ENCODE results near the gene ARHGAP32.

DNA sequence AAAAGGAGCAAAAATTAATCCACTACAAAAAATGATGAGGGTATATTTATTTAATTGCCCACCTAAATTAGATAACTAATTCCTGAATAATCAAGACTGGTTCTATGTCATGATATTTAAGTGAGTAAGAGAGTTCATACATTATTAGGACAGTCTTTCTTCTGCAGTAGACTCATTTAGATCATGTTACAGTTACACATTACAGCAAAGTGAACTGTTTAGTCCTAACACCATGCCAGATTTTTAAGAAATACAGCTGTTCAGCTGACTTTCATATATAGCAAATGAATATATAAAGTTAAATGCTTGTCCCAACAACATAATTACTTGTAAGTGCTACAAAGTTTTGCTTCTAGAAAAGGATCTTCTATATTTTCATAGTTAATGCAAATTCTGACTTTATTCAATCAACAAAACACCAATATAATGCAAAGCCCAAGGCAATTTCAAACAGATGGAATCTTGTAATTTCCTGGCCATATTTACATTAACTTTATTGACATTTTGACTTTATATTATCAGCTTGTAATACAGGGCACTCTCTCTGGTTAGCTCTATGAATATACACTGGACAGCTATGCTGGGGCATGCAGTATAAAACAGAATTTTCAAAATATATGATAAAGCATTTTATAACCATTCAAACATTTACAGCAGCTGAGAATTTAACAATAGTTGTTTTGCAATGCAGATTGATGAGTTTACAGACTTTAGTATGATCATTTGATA, 203.7 kb downstream of the ARHGAP32 start:
- TF ChIP-seq EP300 (IDR thresholded peaks at IDR 0.05) (no peak), POLR2A (IDR thresholded peaks at IDR 0.05) (no peak)
- TF ChIP-seq, protein P1, sequence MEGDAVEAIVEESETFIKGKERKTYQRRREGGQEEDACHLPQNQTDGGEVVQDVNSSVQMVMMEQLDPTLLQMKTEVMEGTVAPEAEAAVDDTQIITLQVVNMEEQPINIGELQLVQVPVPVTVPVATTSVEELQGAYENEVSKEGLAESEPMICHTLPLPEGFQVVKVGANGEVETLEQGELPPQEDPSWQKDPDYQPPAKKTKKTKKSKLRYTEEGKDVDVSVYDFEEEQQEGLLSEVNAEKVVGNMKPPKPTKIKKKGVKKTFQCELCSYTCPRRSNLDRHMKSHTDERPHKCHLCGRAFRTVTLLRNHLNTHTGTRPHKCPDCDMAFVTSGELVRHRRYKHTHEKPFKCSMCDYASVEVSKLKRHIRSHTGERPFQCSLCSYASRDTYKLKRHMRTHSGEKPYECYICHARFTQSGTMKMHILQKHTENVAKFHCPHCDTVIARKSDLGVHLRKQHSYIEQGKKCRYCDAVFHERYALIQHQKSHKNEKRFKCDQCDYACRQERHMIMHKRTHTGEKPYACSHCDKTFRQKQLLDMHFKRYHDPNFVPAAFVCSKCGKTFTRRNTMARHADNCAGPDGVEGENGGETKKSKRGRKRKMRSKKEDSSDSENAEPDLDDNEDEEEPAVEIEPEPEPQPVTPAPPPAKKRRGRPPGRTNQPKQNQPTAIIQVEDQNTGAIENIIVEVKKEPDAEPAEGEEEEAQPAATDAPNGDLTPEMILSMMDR (IDR thresholded peaks at IDR 0.05), result no peak
